Tibial nerve (tissue), 4 donors: ENCODE results near the gene THSD4.

ENCODE experiments used
- EP300 ChIP-seq, 2 donors: sonication (generic); formaldehyde crosslinking; IDR thresholded peaks; one replicate each; pipeline ENCODE4 v1.6.1; 2017; ENCODE audit warnings: antibody characterized with exemption in 2 of 2, mild to moderate bottlenecking in 1 of 2
- POLR2A ChIP-seq, 2 donors: fragments of 450-650 bp; IDR thresholded peaks; one replicate each; pipeline ENCODE4 v1.6.1; 2017; ENCODE audit warnings: antibody characterized with exemption in 2 of 2, mild to moderate bottlenecking in 2 of 2, moderate library complexity in 2 of 2
- TF ChIP-seq, protein P1 (sequence below), 5 experiments: fragments of 200-600 bp in 3 of 5; fragments of 450-650 bp in 2 of 5; sonication (generic) in 3 of 5; IDR thresholded peaks; one replicate each; pipeline ENCODE4 v1.5.1; 2016 to 2019; ENCODE audit warnings: antibody characterized with exemption in 5 of 5, mild to moderate bottlenecking in 3 of 5, moderate library complexity in 2 of 5

DNA sequence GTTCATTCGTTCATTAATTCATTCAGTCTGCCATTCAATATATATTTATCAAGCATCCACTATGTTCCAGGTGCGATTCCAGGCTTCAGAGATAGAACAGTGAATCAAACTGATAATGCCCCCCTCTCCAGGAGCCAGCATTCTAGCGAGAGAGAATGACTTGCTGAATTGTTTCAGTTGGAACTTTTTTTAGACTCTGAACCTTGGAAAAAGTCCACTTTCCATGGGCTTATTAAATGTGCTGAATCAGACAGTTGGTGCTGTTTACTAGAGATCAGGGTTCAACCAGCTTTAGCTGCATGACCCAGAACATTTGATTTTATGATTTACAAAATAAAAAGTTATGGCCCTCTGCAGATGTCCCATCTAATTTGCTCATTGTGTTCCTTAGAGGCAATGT, 213.2 kb downstream of the THSD4 start:
- TF ChIP-seq, protein P1, sequence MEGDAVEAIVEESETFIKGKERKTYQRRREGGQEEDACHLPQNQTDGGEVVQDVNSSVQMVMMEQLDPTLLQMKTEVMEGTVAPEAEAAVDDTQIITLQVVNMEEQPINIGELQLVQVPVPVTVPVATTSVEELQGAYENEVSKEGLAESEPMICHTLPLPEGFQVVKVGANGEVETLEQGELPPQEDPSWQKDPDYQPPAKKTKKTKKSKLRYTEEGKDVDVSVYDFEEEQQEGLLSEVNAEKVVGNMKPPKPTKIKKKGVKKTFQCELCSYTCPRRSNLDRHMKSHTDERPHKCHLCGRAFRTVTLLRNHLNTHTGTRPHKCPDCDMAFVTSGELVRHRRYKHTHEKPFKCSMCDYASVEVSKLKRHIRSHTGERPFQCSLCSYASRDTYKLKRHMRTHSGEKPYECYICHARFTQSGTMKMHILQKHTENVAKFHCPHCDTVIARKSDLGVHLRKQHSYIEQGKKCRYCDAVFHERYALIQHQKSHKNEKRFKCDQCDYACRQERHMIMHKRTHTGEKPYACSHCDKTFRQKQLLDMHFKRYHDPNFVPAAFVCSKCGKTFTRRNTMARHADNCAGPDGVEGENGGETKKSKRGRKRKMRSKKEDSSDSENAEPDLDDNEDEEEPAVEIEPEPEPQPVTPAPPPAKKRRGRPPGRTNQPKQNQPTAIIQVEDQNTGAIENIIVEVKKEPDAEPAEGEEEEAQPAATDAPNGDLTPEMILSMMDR (IDR thresholded peaks at IDR 0.05): no peak
- TF ChIP-seq EP300 (IDR thresholded peaks at IDR 0.05): no peak
- no peak for TF ChIP-seq POLR2A (IDR thresholded peaks at IDR 0.05)
